CD4-positive, alpha-beta T cell treated with Interleukin-6 at 100 ng/mL for 8 hours (primary cell): ENCODE data around the gene NSUN3.
"Not testable (repeated sequence)": the region's sequence is repeated elsewhere in the genome, so short reads cannot be mapped to it uniquely, and the experiment has no call there.

Experiments
- DNase-seq: peaks from one replicate; pipeline ENCODE4 v3.0.0-alpha.2; 2020; ENCODE audit warnings: mixed read lengths, low spot score

The NSUN3 gene

DNA sequence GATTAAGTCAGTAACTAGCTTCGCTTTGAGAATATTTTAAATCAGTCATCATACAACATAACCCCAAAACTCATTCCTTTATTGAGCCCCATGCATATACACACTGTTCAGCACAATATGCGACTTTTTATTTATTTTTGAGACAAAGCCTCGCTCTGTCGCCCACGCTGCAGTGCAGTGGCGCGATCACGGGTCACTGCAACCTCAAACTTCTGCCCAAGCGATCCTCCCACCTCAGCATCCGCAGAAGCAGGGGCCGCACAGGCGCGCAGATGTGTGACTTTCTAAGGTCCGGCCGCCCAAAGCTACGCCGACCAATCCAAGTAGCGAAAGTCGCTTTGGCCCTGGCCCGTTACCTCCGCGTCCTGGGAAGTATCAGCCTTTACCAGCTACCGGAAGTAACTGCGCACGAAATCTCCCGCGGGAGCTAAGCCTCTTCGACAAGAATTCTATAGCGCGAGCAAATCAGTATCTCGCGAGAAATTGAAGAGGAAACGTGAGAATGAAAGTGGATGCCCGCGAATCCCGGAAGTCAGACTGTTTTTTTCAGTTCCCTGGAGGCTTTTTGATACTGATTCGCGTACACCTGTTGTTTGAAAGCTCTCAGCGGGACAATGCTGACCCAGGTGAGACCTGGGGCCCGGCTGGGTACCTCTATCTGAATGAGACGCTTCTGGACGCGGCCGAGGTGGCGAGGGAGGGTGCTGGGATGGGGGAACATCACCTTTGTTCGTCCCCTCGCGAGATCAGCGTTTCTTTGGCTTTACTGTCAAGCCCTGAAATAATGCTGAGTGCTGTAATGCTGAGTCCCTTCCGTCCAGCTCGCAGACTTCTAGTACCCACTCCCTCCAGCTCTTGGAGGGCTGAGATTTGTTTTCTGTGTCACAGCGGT, at the start of gene NSUN3, which contains the start of gene DHFR2:
NSUN3 (plus strand) TSS at position 549 of the 892 bp plus-strand sequence; CDS start at position 615, 66 bp downstream.
DHFR2 (minus strand) TSS at position 404 of the 892 bp plus-strand sequence. CDS start 1,405 bp downstream, outside the sequence.
- peak; percentile 87 for DNase-seq

DNA sequence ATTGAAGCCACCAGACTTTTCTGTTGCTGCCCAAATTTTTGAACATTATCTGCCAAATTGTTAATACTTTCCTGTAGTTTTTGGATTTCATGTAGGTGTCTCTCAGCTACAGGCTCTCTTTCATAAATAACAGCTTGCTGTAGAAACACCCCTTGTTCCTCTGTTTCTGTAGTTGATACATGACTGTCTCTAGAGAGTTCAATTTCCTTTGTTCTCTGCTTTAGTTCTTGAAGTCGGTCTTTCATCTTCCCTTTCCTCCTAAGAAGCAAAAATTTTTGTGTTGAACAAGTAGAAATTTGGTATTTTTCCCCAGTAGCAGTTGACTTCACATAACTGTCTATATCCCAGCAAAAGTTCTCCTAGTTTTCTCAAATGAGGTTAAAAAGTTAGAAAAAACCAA, 47.8 kb upstream of the NSUN3 start:
- no peak for DNase-seq

DNA sequence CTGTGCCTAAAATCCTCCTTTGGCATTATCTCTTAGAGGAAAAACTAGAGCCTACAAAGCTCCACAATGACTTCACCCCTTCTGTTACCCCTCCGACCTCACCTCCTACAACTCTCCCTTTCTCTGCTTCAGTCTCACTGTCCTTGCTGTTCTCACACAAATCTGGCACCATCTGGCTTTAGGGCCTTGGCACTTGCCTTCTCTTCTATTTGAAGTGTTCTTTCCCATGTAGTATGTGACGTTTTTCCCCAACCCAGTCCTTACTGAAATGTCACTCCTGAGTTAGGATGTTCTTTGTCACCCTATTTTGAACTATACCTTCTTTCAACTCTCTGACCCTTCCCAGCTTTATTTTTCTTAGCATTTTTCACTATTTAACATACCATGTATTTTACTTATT, 43.2 kb upstream of the NSUN3 start:
- DNase-seq: no peak

DNA sequence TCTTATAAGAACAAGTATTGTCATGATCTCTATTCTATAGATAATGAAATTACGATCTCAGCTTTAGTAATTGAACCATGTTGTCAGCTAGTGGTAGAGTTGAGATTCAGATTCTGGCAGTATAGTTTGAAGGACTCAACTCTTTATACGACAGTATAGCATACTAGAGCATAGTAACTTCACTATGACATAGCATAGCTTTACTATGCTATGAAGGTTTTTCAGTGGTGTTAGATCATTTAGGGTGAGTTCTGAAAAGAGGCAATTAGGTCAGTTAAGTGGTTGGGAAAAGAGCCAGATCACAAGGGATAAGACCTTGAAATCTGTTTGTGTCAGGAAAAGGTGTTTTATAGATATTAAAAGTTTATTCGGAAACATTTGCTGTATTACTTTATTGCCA, 42.6 kb upstream of the NSUN3 start:
- DNase-seq: no peak

DNA sequence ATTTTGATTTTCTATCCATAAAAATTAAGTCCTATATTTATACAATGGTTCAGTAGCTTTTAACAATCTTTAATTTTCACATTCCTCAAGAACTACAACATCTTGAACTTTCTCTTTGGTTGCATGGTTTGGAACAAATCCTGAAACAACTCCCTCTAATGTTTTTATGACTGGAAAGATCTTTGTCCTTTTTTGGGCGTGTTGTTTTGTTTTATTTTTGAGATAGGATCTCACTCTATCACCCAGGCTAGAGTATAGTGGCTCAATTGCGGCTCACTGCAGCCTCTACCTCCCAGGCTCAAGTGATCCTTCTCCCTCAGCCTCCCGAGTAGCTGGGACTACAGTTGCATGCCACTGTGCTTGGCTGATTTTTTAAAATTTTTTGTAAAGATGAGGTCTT, 38.5 kb upstream of the NSUN3 start:
- DNase-seq: no peak

DNA sequence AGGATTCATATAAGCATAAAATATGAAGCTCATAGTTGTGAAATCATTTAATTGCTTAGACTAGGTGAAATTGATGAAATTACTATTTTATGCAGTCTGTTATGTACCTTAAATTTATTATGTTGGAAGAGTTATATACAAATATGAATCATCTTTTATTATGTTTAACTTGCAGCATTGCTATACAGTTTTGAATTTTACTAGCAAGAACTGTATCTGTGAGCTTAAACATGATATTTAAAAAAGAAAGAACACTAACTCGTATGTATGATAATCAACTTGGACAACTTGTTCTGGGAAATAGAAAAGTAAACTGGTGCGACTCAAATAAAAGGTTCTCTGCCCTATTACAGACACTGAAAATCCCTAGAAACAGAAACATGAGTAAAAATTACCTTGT, 36.2 kb upstream of the NSUN3 start:
- no peak for DNase-seq

DNA sequence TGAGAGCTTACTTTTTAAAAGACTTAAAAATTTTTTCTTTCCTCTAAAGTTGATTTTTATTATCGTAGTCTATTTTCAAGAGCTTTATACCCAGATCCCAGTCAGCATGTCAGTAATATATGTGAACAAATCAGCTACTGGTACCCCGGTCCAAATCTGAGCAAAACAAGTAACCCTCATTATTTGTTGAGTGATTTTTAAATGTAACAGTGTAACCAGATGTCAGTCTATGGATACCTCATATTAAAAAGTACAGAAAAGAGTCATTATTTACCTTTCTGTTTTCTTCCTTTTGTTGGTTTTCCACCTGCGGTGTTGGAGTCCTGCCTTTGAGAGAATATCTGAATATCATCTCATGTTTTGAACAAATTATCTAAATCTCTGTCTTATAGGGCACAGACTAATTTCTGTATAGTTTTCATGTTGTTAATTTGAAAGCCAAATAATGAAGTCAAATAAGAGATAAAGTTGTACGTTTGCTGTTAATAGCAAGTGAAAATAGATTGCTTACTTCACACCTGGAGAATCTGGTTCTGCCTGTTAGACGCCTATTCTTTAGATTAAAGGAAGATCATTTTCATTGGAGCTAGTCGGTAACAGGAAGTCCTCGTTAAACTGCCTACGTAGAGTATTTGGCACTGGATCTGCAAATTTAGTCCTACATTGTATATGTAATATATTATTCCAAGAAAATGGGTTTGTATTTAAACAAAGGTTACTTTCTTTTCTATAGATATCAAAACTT, 34.6 kb upstream of the NSUN3 start, which contains the start of gene STX19:
STX19 (minus strand) TSS at position 505 of the 745 bp plus-strand sequence. CDS start 13,328 bp downstream, outside the sequence.
- DNase-seq: no peak

DNA sequence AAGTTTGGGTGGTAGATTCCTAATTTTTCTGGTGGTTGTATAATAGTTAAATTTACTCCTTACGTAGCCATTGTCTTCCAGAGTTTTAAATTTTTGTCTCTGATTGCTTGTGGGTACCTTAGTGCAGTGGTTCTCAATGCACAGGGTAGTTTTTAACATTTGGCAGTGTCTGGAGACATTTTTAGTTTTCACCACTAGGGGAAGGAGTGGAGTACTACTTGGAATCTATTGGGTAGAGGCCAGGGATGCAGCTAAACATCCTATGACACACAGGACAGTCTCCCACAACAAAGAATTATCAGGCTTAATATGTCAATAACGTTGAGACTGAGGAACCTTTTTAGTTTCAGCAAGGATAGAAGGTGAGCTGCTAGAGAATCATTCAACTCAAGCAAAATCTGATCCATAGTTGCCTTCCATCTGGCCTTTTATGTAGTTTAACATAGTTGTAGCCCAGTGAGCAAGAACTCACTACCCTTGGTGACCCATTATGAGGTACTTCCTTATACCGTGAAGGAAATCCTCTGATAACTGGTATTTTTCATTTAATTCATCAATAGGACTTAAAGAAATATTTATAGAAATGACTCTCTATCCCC, 25.9 kb upstream of the NSUN3 start:
- no peak for DNase-seq

DNA sequence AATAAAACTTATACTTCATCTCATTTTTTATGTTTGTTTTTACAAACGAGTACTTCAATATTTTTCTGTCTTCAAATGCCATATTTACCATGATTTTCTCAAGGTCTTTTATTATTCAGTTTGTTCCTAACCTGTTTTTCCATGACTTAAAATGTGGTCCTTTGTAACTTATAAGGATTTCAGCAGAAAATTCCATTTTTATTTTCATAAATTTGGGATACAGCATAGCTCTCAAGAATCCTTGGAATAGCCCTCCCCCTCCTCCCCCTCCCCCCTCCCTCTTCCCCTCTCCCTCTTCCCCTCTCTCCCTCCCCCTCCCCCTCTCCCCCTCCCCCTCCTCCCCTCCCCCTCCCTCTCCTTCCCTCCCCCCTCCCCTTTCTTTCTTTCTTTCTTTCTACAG, 19.6 kb upstream of the NSUN3 start:
- DNase-seq: no peak

DNA sequence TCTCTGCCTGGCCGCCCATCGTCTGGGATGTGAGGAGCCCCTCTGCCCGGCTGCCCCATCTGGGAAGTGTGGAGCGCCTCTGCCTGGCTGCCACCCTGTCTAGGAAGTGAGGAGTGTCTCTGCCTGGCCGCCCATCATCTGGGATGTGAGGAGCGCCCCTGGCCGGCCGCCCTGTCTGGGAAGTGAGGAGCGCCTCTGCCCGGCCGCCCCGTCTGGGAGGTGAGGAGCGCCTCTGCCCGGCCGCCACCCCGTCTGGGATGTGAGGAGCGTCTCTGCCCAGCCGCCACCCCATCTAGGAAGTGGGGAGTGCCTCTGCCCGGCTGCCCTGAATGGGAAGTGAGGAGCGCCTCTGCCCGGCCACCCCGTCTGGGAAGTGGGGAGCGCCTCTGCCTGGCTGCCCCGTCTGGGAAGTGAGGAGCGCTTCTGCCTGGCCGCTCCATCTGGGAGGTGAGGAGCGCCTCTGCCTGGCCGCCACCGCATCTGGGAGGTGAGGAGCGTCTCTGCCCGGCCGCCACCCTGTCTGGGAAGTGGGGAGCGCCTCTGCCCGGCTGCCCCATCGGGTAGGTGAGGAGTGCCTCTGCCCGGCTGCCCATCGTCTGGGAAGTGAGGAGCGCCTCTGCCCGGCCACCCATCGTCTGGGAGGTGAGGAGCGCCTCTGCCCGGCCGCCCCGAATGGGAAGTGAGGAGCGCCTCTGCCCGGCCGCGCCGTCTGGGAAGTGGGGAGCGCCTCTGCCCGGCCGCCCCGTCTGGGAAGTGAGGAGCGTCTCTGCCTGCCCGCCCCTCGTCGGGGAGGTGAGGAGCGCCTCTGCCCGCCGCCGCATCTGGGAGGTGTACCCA, 18.5 kb upstream of the NSUN3 start:
- not testable (repeated sequence) for DNase-seq

DNA sequence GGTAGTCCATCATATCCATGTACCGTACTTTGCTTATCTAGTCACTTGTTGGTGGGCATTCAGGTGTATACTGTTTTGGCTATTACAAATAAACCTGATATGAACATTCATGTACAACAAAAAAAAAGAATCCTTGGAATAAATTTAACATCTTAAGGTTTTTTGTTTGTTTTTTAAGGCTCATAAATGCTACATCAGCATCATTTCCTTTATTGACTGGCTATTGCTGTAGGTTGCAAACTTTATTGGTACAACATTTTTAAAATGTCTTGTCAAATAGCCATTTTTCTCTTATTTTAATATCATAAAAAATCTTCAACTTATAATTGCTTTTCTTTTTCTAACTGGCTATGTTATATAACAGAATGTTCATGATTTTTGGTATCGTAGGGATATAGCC, 16.3 kb upstream of the NSUN3 start:
- DNase-seq: no peak

DNA sequence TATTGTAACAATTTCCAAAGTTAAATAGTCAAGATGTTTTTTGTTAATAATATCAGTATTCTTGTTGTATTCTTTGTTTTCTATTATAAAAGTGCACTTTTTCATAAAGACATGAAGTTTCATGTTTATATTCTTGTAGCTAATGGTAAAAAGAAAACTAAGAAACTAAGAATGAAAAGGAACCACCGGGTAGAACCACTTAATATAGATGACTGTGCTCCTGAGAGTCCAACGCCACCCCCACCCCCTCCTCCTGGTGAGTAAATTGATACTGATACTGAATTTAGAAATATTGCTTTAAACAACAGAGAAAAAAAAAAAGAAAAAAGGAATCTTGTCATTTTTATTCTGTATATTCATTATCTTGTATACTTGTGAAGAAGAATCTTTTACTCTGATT, 13.6 kb upstream of the NSUN3 start:
- DNase-seq: no peak

DNA sequence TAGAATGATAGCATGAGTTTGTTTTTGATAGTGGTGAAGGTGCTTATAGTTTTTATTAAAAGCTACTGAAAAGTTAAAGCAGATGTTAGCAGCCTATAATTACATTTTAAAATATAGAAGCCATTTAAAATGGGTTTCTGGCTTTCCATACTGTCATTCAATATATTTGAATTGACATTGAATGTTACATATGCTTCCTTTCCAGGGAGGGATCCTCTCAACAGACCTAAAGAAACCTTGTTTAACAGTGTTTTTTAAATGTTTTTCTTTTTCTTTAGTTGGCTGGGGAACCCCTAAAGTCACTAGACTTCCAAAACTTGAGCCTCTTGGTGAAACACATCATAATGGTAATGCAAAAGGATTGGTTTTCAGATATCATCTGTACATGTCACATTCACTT, 12.3 kb upstream of the NSUN3 start:
- no peak for DNase-seq

DNA sequence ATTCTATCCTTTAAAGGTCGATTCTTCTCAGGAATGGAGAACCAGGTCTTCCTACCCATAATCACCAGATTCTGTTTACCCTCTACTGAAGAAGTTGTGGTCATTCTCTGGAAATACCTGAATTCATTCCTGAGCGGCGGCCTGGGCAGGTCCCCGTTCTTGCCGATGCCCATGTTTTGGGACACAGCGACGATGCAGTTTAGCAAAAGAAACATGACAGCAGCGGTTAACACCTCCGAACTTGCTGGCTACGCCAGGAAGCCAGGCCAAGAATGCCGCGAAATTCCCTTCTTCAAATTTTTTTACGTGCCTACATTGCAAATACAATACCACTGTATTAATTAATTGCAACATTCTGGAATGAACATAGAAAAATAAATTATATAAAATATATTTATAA, 1.6 kb upstream of the NSUN3 start:
- DNase-seq: no peak

DNA sequence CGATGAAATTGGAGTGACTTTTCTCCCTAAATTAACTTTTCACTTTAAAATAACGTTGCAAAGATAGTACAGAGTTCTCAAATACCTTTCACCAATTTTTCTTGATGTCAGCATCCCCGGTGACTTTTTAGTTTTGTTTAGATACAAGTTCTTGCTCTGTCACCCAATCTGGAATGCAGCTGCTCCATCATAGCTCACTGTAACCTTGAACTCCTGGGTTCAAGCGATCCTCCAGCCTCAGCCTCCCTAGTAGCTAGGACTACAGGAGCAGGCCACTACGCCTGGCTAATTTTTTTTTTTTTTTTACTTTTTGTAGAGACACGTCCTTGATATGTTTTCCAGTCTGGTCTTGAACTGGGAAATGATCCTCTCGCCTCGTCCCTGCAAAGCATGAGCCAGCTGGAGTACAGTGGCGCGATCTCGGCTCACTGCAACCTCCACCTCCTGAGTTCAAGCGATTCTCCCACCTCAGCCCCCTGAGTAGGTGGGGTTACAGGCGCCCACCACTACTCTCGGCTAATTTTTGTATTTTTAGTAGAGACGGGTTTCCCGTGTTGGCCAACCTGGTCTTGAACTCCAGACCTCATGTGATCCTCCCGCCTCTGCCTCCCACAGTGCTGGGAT, 747 bp downstream of the NSUN3 start:
- DNase-seq: no peak

DNA sequence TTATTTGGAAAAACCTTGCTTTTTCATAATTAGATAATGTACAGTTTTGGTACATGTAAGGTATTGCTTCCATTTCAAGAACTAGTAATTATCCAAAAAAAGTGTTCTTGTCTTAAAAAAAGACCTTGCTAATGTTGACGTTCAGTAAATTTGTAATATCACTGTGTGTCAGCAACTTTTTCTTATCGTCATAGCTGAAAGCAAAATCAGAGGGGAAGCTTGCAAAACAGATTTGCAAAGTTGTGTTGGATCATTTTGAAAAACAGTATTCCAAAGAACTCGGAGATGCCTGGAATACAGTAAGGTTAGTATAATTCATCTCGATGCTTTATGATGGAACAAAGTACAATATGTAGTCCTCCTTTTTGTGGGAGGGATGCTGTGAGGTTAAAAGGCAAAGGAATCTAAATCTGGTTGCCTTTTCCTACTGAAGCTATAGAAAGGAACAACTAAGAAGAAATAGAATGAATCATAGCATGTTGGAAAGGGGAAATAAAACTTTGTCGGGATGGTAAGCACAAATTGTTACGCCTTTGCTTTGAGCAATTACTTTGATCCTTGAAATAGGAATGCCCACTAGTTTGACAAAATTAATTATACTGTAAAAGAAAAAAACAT, 1.5 kb downstream of the NSUN3 start:
- DNase-seq: no peak

DNA sequence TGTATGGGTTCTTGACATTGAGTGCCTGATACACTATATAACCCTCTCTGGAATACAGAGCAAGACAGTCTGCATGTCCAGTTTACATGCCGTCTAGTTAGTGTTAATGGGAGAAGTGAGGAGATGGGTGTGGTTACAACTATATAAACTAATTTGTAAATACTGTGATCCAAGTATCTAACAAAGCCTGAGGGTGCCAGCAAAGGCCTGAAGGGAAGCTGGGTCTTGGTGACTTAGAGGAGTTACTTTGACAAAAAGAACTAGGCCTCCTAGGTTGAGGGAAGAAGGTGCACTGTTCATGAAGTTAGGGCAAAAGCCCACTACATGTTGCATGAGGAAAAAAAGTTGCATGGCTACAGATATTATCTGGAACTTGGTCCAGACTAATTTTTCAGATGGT, 2.3 kb downstream of the NSUN3 start:
- no peak for DNase-seq

DNA sequence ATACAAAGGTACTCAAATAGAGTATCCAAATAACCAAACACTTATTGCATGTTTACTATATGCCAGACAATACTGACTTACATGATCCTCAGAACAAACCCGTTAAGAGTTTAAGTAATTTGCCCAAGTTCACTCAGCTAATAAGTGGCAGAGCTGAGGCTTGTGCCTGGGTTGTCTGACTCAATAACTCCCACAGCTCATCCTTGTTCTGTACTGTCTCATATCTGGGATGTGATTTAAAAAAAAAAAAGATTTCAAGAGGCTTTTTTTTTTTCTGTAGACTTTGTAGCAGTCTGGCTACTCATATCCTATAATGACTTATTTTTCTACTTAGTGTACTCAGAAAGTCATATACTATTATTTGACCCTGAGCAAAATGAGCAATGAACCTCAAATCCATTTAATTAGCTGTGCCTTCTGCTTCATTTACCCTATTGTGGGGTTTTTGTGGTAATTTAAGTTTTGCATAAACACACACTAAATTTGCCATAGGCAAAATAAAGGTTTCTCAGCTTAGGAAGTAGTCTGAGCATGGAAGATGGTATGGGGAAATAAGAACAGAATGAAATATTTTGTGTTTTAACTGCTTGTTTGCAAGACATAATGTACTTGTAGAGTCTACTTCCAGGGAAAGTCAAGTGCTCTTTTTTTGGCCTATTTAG, 3.1 kb downstream of the NSUN3 start:
- DNase-seq: no peak

DNA sequence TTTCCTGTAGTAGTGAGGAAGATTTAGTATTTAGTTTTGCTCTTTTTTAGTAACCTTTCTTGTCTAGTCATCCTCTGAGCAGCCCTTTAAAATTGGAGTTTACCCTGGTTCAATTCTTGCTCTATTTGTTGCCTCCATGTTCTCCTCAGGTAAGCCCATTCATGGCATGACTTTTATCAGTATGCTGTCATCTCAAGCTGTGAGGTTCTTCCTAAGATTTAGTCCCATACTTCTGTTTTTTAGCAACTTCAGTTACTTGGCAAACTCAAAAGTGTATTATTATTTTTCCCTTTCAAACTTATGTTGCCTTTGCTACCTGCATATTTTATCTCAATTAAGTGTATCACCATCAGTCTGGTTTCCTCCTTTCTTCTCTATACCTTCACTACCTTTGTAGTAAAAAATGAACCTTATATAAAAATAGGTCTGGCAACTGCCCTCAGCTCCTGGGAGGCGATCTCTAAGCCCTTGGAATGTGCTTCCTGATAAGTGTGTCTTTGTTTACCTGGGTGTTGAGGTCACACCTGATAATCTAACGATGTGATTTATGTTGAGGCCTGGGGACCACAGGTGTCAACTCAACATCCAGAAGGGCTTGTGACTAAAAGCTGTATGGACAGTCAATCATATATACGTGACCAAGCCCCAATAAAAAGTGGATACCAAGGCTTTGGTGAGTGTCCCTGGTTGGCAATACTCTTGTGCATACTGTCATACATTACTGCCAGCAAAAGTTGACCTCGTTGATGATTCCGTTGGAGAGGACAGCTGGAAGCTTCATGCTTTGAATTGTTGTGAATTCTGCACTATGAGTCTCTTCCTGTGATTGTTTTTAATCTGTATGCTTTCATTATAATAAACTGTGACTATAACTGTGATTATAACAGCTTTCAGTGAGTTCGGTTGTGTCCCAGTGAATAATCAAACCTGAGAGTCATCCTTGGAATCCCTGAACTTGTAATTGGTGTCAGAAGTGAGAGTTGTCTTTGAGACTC, 3.9 kb downstream of the NSUN3 start:
- no peak for DNase-seq
